NCI-H2029 treated with DMSO at 0.1 percent for 48 hours (cell line): ENCODE results near the gene CROCC2.

Source experiments
- DNase-seq: peaks from one replicate; lab custom pipeline; 2025; lab: John Stamatoyannopoulos, UW

CROCC2 gene

GRCh38 chr2:240956935-240957655 lies 51.0 kb downstream of the CROCC2 start:
- DNase-seq: no peak

- no peak for DNase-seq
Measured at GRCh38 chr2:240957656-240958365, 51.7 kb downstream of the CROCC2 start.

GRCh38 chr2:240958366-240959213 lies 52.5 kb downstream of the CROCC2 start:
- no peak for DNase-seq

- no peak for DNase-seq
Measured at GRCh38 chr2:240959214-240959940, 53.2 kb downstream of the CROCC2 start.

GRCh38 chr2:240959941-240960308 lies 53.8 kb downstream of the CROCC2 start:
- no peak for DNase-seq

- DNase-seq: no peak
Measured at GRCh38 chr2:240960309-240960970, 54.3 kb downstream of the CROCC2 start.

- DNase-seq: no peak
Measured at GRCh38 chr2:240960971-240961876, 55.1 kb downstream of the CROCC2 start.

GRCh38 chr2:240961910-240962299 lies 55.8 kb downstream of the CROCC2 start:
- DNase-seq: no peak

- DNase-seq: no peak
Measured at GRCh38 chr2:240962300-240963064, 56.3 kb downstream of the CROCC2 start.

- no peak for DNase-seq
Measured at GRCh38 chr2:240963065-240963867, 57.1 kb downstream of the CROCC2 start.

- DNase-seq: no peak
Measured at GRCh38 chr2:240963868-240964703, 58.0 kb downstream of the CROCC2 start.

- DNase-seq: no peak
Measured at GRCh38 chr2:240964704-240965295, 58.7 kb downstream of the CROCC2 start.

- no peak for DNase-seq
Measured at GRCh38 chr2:240965296-240965904, 59.3 kb downstream of the CROCC2 start.

GRCh38 chr2:240965905-240966456 lies 59.8 kb downstream of the CROCC2 start:
- DNase-seq: no peak

- no peak for DNase-seq
Measured at GRCh38 chr2:240966457-240966905, 60.3 kb downstream of the CROCC2 start.

GRCh38 chr2:240966906-240967680 lies 61.0 kb downstream of the CROCC2 start:
- no peak for DNase-seq
